SK-N-SH (cell line): ENCODE results near the gene PATL2. TPM values are rescaled to one million over a fixed set of nuclear protein-coding genes. Genes with fewer than 3 reads are reported as not detected.
"Not testable (repeated sequence)": the region's sequence is repeated elsewhere in the genome, so short reads cannot be mapped to it uniquely, and the experiment has no call there.

Experiments used
- CTCF ChIA-PET: fragments of 300-600, 350-600 bp; formaldehyde crosslinking; extraction: SDS; loops from one replicate; lab custom pipeline; 2021; lab: Yijun Ruan, JAX
- POLR2A ChIA-PET: fragments of 350-600 bp; sonication (Branson Sonifier 250); formaldehyde crosslinking; extraction: SDS; loops from one replicate; lab custom pipeline; 2020; ENCODE audit warnings: antibody characterized with exemption, inconsistent platforms; lab: Yijun Ruan, JAX
- DNase-seq: peaks from one replicate; pipeline ENCODE4 v3.0.0; 2012
- H2AFZ ChIP-seq: fragments of 200-600 bp; sonication (generic); 2 replicates; pipeline ENCODE4 v1.8.1; 2016; ENCODE audit warnings: antibody characterized with exemption, mild to moderate bottlenecking, low read depth
- H3F3A ChIP-seq: fragments of 200-600 bp; sonication (generic); replicated peaks from 2 replicates; pipeline ENCODE3; 2016; ENCODE audit warnings: antibody characterized with exemption, mild to moderate bottlenecking; ENCODE audit not compliant: insufficient read depth
- H3K27ac ChIP-seq, 2 experiments: fragments of 200-500 bp in 1 of 2; fragments of 200-600 bp in 1 of 2; sonication (Bioruptor generic) in 1 of 2; sonication (generic), shearing (Covaris generic) in 1 of 2; 2 replicates each; pipeline versions ENCODE4 v1.5.1 to v1.6.1; 2014 to 2016; ENCODE audit warnings: low read depth in 2 of 2, inconsistent platforms in 1 of 2, low read length in 1 of 2, mild to moderate bottlenecking in 1 of 2, mixed read lengths in 1 of 2
- H3K27me3 ChIP-seq: fragments of 200-600 bp; sonication (generic), shearing (Covaris generic); 2 replicates; pipeline ENCODE4 v1.6.1; 2016; ENCODE audit warnings: mixed run types; ENCODE audit not compliant: insufficient read depth
- H3K36me3 ChIP-seq, 2 experiments: fragments of 200-500 bp in 1 of 2; fragments of 200-600 bp in 1 of 2; sonication (Bioruptor generic) in 1 of 2; sonication (generic) in 1 of 2; replicated peaks in 1 of 2; 2 replicates each; pipeline versions ENCODE3 to v1.5.1; 2014 to 2016; ENCODE audit warnings: low read length in 1 of 2, mild to moderate bottlenecking in 1 of 2; ENCODE audit not compliant: insufficient read depth in 2 of 2, control insufficient read depth in 1 of 2
- H3K4me1 ChIP-seq, 2 experiments: fragments of 200-500 bp in 1 of 2; fragments of 200-600 bp in 1 of 2; sonication (Bioruptor generic) in 1 of 2; sonication (generic), shearing (Covaris generic) in 1 of 2; 2 replicates each; pipeline versions ENCODE4 v1.5.1 to v1.6.1; 2014 to 2016; ENCODE audit warnings: low read depth in 1 of 2, low read length in 1 of 2, mixed run types in 1 of 2; ENCODE audit not compliant: insufficient read depth in 2 of 2, control insufficient read depth in 1 of 2
- H3K4me2 ChIP-seq: fragments of 200-600 bp; sonication (generic), shearing (Covaris generic); 2 replicates; pipeline ENCODE4 v1.6.1; 2017; ENCODE audit warnings: mixed run types
- H3K4me3 ChIP-seq, 2 experiments: fragments of 200-500 bp in 1 of 2; fragments of 200-600 bp in 1 of 2; sonication (Bioruptor generic) in 1 of 2; sonication (generic), shearing (Covaris generic) in 1 of 2; 2 replicates each; pipeline versions ENCODE4 v1.5.1 to v1.8.1; 2014 to 2016; ENCODE audit warnings: low read depth in 2 of 2, inconsistent platforms in 1 of 2, low read length in 1 of 2, mild to moderate bottlenecking in 1 of 2, mixed read lengths in 1 of 2, moderate library complexity in 1 of 2
- H3K79me2 ChIP-seq: fragments of 200-600 bp; sonication (generic); 2 replicates; pipeline ENCODE4 v1.8.1; 2017; ENCODE audit warnings: mild to moderate bottlenecking; ENCODE audit not compliant: insufficient read depth
- H3K9ac ChIP-seq: fragments of 200-600 bp; sonication (generic); 2 replicates; pipeline ENCODE4 v1.6.1; 2017; ENCODE audit warnings: mixed run types
- H3K9me2 ChIP-seq: fragments of 200-600 bp; sonication (generic); 2 replicates; pipeline ENCODE4 v1.6.1; 2017; ENCODE audit warnings: mixed run types
- H3K9me3 ChIP-seq: fragments of 200-600 bp; sonication (generic); 2 replicates; pipeline ENCODE4 v1.6.1; 2017; ENCODE audit warnings: mixed run types, mild to moderate bottlenecking, moderate library complexity
- H4K20me1 ChIP-seq: fragments of 200-600 bp; sonication (generic); 2 replicates; pipeline ENCODE4 v1.6.1; 2017; ENCODE audit warnings: mild to moderate bottlenecking, mixed run types; ENCODE audit not compliant: insufficient read depth
- EP300 ChIP-seq, 2 experiments: IDR thresholded peaks; 2 replicates each; pipeline versions ENCODE4 v1.4.0 to v1.6.1; 2012; ENCODE audit warnings: borderline replicate concordance in 1 of 2, low read depth in 1 of 2, low read length in 1 of 2
- JUND ChIP-seq: IDR thresholded peaks from 2 replicates; pipeline ENCODE4 v1.4.0; 2012
- POLR2AphosphoS5 ChIP-seq: IDR thresholded peaks from 2 replicates; pipeline ENCODE4 v1.6.1; 2012; ENCODE audit warnings: low read depth, low read length
- RCOR1 ChIP-seq: fragments of 150-350 bp; IDR thresholded peaks from 2 replicates; pipeline ENCODE4 v1.6.1; 2017; ENCODE audit warnings: antibody characterized with exemption, low read length
- RFX5 ChIP-seq: IDR thresholded peaks from 2 replicates; pipeline ENCODE4 v1.6.1; 2012; ENCODE audit warnings: mild to moderate bottlenecking, improper control_type of control experiment, low read length
- RXRA ChIP-seq: IDR thresholded peaks from 2 replicates; pipeline ENCODE4 v1.4.0; 2012; ENCODE audit warnings: low read depth, mild to moderate bottlenecking, borderline replicate concordance
- SMC3 ChIP-seq: IDR thresholded peaks from 2 replicates; pipeline ENCODE4 v1.6.1; 2012; ENCODE audit warnings: low read depth, low read length, improper control_type of control experiment
- TCF12 ChIP-seq: IDR thresholded peaks from 2 replicates; pipeline ENCODE4 v1.4.0; 2012
- TEAD4 ChIP-seq: IDR thresholded peaks from 2 replicates; pipeline ENCODE4 v1.4.0; 2012; ENCODE audit warnings: mild to moderate bottlenecking, borderline replicate concordance; ENCODE audit not compliant: insufficient read depth
- YY1 ChIP-seq: IDR thresholded peaks from 2 replicates; pipeline ENCODE4 v1.4.0; 2012; ENCODE audit warnings: low read depth, mild to moderate bottlenecking
- WGBS: methylation state at CpG from one replicate; pipeline ENCODE4 v1.1.6; 2017; ENCODE audit warnings: low lambda C conversion rate; 5-methylcytosine and 5-hydroxymethylcytosine counted together
- polyA plus RNA-seq, 3 experiments: library from polyadenylated mRNA; depleted of rRNA; stranded (reverse); fragments of >200 nt; gene quantifications; 2 replicates each; pipeline ENCODE4 v1.2.3, GENCODE V29; 2012
- TF ChIP-seq, protein P1 (sequence below): IDR thresholded peaks from 2 replicates; pipeline ENCODE4 v1.4.0; 2012; ENCODE audit warnings: low read depth, borderline replicate concordance
- TF ChIP-seq, protein P2 (sequence below): IDR thresholded peaks from 2 replicates; pipeline ENCODE4 v1.4.0; 2012; ENCODE audit warnings: low read depth, borderline replicate concordance
- TF ChIP-seq, protein P3 (sequence below): fragments of 150-350 bp; IDR thresholded peaks from 2 replicates; pipeline ENCODE4 v1.6.1; 2017; ENCODE audit warnings: antibody characterized with exemption, low read length, low read depth, borderline replicate concordance

The PATL2 gene
- polyA plus RNA-seq, 1 of the 3 experiments (the other 2 are of a cell fraction): 0.31 TPM

DNA sequence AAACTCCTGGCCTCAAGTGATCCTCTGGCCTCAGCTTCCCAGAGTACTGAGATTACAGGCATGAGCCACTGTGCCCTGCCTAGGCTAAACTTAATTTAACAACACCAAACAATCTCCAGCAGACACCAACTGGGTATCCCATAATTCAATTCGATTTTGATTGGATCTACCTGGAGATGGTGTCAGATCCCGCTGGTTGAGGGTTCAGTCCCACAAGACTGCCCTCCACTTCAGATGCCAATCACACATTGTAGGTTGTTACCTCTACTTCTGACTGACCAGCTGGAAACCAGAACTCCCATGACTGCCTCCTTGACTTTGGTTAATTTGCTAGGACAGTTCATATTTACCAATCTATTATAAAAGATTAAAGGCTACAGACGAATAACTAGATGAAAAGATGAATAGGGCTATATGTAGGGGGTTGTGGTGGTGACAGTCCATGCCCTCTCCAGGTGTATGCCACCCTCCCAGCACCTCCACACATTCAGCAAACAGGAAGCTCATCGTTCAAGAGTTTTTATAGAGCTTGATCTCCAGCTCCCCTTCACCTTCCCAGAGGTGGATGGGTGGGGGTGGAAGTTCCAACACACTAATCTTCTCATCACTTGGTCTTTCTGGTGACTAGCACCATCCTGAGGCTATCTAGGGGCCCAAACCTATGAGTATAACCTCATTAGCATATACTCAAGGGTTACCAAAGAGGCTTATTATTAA lies 9.5 kb upstream of the PATL2 start (continued):
- TF ChIP-seq, protein P1, sequence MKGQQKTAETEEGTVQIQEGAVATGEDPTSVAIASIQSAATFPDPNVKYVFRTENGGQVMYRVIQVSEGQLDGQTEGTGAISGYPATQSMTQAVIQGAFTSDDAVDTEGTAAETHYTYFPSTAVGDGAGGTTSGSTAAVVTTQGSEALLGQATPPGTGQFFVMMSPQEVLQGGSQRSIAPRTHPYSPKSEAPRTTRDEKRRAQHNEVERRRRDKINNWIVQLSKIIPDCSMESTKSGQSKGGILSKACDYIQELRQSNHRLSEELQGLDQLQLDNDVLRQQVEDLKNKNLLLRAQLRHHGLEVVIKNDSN: no peak

- POLR2A ChIA-PET, H2AFZ ChIP-seq, H4K20me1 ChIP-seq, H3K9ac ChIP-seq, H3K4me1 ChIP-seq, DNase-seq, H3K9me2 ChIP-seq, H3K4me3 ChIP-seq, H3K4me2 ChIP-seq, H3K9me3 ChIP-seq, H3F3A ChIP-seq, H3K27me3 ChIP-seq, H3K79me2 ChIP-seq, H3K27ac ChIP-seq: not testable (repeated sequence)
- peaks cover 36 to 39% of the 10 kb centered on the region in 2 experiments for H3K36me3 ChIP-seq
- CTCF ChIA-PET: interaction anchor here (3.0 kb wide), 1 partner anchor 18 kb away, joined by 12 read pairs; no protein-coding TSS in a partner anchor
- 93% methylated on average over 8 of the region's 8 CpGs for WGBS
Measured at GRCh38 chr15:44720000-44720435, 8.9 kb upstream of the PATL2 start.

GRCh38 chr15:44719293-44719999 lies 8.3 kb upstream of the PATL2 start:
- Histone ChIP-seq H4K20me1 (peaks cover 4% of the 10 kb centered on the region; the same call in 1 of the 2 replicates), H2AFZ (no peak overlapping the region), H3K9me2 (no peaks in the 10 kb centered on the region), H3K4me1 (no peaks in the 10 kb centered on the region; a peak in 1 of 4 replicates), H3K9me3 (no peaks in the 10 kb centered on the region), H3K27me3 (no peaks in the 10 kb centered on the region), H3F3A (peaks cover 9% of the 10 kb centered on the region), H3K4me3 (no peak overlapping the region), H3K27ac (no peak overlapping the region), H3K79me2 (peaks cover 10% of the 10 kb centered on the region; the same call in 1 of the 2 replicates), H3K36me3 (peaks cover 37 to 39% of the 10 kb centered on the region in 2 experiments), H3K9ac (no peak overlapping the region), H3K4me2 (no peak overlapping the region)
- 87% methylated on average over 4 of the region's 4 CpGs for whole genome bisulfite sequencing
- TF ChIP-seq RXRA (no peak), TEAD4 (no peak), YY1 (no peak), EP300 (IDR thresholded peaks at IDR 0.05; ENCODE audit: borderline replicate concordance in 1 of 2, low read depth in 1 of 2, low read length in 1 of 2) (no peak)
- CTCF ChIA-PET: interaction anchor here (0.6 to 3.0 kb wide), 3 partner anchors 10 to 19 kb away, joined by 3 to 12 read pairs (median 3); no protein-coding TSS in a partner anchor
- POLR2A ChIA-PET: no interaction called here
- DNase-seq: no peak

- Histone ChIP-seq H3K9me2 (no peaks in the 10 kb centered on the region), H2AFZ (no peak overlapping the region), H3K4me2 (no peak overlapping the region), H3K27me3 (no peaks in the 10 kb centered on the region), H4K20me1 (peaks cover 9% of the 10 kb centered on the region; the same call in 1 of the 2 replicates), H3K9ac (no peak overlapping the region), H3K4me3 (no peak overlapping the region), H3F3A (peaks cover 9% of the 10 kb centered on the region), H3K36me3 (peaks cover 37 to 39% of the 10 kb centered on the region in 2 experiments), H3K9me3 (no peaks in the 10 kb centered on the region), H3K4me1 (no peaks in the 10 kb centered on the region; a peak in 1 of 4 replicates), H3K79me2 (peaks cover 16% of the 10 kb centered on the region), H3K27ac (no peak overlapping the region)
- WGBS: 95% methylated on average over 8 of the region's 8 CpGs
- no peak for DNase-seq
- CTCF ChIA-PET: interaction anchor here (0.6 to 3.0 kb wide), 3 partner anchors 10 to 20 kb away, joined by 3 to 12 read pairs (median 3); no protein-coding TSS in a partner anchor
- POLR2A ChIA-PET: no interaction called here
- TF ChIP-seq, protein P2, sequence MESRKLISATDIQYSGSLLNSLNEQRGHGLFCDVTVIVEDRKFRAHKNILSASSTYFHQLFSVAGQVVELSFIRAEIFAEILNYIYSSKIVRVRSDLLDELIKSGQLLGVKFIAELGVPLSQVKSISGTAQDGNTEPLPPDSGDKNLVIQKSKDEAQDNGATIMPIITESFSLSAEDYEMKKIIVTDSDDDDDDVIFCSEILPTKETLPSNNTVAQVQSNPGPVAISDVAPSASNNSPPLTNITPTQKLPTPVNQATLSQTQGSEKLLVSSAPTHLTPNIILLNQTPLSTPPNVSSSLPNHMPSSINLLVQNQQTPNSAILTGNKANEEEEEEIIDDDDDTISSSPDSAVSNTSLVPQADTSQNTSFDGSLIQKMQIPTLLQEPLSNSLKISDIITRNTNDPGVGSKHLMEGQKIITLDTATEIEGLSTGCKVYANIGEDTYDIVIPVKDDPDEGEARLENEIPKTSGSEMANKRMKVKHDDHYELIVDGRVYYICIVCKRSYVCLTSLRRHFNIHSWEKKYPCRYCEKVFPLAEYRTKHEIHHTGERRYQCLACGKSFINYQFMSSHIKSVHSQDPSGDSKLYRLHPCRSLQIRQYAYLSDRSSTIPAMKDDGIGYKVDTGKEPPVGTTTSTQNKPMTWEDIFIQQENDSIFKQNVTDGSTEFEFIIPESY: no peak
- TF ChIP-seq, protein P3, sequence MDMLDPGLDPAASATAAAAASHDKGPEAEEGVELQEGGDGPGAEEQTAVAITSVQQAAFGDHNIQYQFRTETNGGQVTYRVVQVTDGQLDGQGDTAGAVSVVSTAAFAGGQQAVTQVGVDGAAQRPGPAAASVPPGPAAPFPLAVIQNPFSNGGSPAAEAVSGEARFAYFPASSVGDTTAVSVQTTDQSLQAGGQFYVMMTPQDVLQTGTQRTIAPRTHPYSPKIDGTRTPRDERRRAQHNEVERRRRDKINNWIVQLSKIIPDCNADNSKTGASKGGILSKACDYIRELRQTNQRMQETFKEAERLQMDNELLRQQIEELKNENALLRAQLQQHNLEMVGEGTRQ: no peak
- TF ChIP-seq TCF12 (no peak), EP300 (IDR thresholded peaks at IDR 0.05; ENCODE audit: borderline replicate concordance in 1 of 2, low read depth in 1 of 2, low read length in 1 of 2) (no peak), POLR2AphosphoS5 (no peak), JUND (no peak), SMC3 (no peak), RCOR1 (no peak), RFX5 (no peak)
Measured at GRCh38 chr15:44718927-44719292, 7.8 kb upstream of the PATL2 start.
